HFFc6 (cell line): Measurements from ENCODE around the gene SLC6A15. TPM values are rescaled to one million over a fixed set of nuclear protein-coding genes. Genes with fewer than 3 reads are reported as not detected.

Experiments used
- DNase-seq: peaks from one replicate; pipeline ENCODE4 v3.0.0-alpha.2; 2018
- H3K27ac Mint-ChIP-seq: 2 replicates; pipeline ENCODE4 v1.8.0; 2020; ENCODE audit warnings: mild to moderate bottlenecking, mixed read lengths
- H3K27me3 Mint-ChIP-seq: 2 replicates; pipeline ENCODE4 v1.8.0; 2021; ENCODE audit warnings: mild to moderate bottlenecking, moderate library complexity, mixed read lengths; ENCODE audit not compliant: insufficient read depth
- H3K36me3 Mint-ChIP-seq: 2 replicates; pipeline ENCODE4 v1.8.0; 2021; ENCODE audit warnings: low read depth, mixed read lengths
- H3K4me1 Mint-ChIP-seq: 2 replicates; pipeline ENCODE4 v1.8.0; 2020; ENCODE audit warnings: low read depth, mixed read lengths
- H3K4me3 Mint-ChIP-seq: 2 replicates; pipeline ENCODE4 v1.8.0; 2020; ENCODE audit warnings: mild to moderate bottlenecking, moderate library complexity, mixed read lengths
- H3K9me3 Mint-ChIP-seq: 2 replicates; pipeline ENCODE4 v1.8.0; 2020; ENCODE audit warnings: mild to moderate bottlenecking, mixed read lengths
- total RNA-seq, 6 experiments: library from RNA; stranded (reverse); fragmentation: NEBNext Ultra II Directional; extraction: Animal tissue kit (Norgen Biotek cat#: 25700); gene quantifications; 2 replicates in 1 of 6; 3 replicates in 5 of 6; pipeline ENCODE4 v1.2.3, GENCODE V29; 2021
- TF ChIP-seq, protein P1 (sequence below): fragments of 200-600 bp; sonication (generic); IDR thresholded peaks from 2 replicates; pipeline ENCODE4 v1.5.0; 2021; ENCODE audit warnings: antibody characterized with exemption, mild to moderate bottlenecking

Gene SLC6A15
- total RNA-seq, 6 experiments from 2014 or later, result not detected

GRCh38 chr12:84891106-84891838 is 21.3 kb downstream of the SLC6A15 start:
- Mint-ChIP-seq H3K4me3 (no peak overlapping the region), H3K4me1 (no peaks in the 10 kb centered on the region), H3K36me3 (no peaks in the 10 kb centered on the region), H3K27me3 (no peaks in the 10 kb centered on the region), H3K9me3 (no peaks in the 10 kb centered on the region), H3K27ac (no peak overlapping the region)
- no peak for DNase-seq
- TF ChIP-seq, protein P1, sequence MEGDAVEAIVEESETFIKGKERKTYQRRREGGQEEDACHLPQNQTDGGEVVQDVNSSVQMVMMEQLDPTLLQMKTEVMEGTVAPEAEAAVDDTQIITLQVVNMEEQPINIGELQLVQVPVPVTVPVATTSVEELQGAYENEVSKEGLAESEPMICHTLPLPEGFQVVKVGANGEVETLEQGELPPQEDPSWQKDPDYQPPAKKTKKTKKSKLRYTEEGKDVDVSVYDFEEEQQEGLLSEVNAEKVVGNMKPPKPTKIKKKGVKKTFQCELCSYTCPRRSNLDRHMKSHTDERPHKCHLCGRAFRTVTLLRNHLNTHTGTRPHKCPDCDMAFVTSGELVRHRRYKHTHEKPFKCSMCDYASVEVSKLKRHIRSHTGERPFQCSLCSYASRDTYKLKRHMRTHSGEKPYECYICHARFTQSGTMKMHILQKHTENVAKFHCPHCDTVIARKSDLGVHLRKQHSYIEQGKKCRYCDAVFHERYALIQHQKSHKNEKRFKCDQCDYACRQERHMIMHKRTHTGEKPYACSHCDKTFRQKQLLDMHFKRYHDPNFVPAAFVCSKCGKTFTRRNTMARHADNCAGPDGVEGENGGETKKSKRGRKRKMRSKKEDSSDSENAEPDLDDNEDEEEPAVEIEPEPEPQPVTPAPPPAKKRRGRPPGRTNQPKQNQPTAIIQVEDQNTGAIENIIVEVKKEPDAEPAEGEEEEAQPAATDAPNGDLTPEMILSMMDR, result no peak

- no peak overlapping the region for H3K27ac Mint-ChIP-seq
- H3K36me3 Mint-ChIP-seq, result no peaks in the 10 kb centered on the region
- H3K4me3 Mint-ChIP-seq, result no peak overlapping the region
- H3K9me3 Mint-ChIP-seq, result no peaks in the 10 kb centered on the region
- no peaks in the 10 kb centered on the region for H3K4me1 Mint-ChIP-seq
- no peaks in the 10 kb centered on the region for H3K27me3 Mint-ChIP-seq
- DNase-seq, result no peak
- TF ChIP-seq, protein P1, result no peak
Observed at GRCh38 chr12:84889818-84890217, 22.8 kb downstream of the SLC6A15 start.

- no peak for DNase-seq
- Mint-ChIP-seq H3K27me3 (peaks cover 1% of the 10 kb centered on the region; the same call in 1 of the 2 replicates), H3K4me1 (no peaks in the 10 kb centered on the region), H3K4me3 (no peak overlapping the region), H3K27ac (no peak overlapping the region), H3K36me3 (no peaks in the 10 kb centered on the region), H3K9me3 (no peaks in the 10 kb centered on the region)
- TF ChIP-seq, protein P1, result no peak
Observed at GRCh38 chr12:84888861-84889260, 23.7 kb downstream of the SLC6A15 start.

GRCh38 chr12:84877340-84877739 is 35.3 kb downstream of the SLC6A15 start:
- Mint-ChIP-seq H3K9me3 (no peaks in the 10 kb centered on the region), H3K4me1 (no peaks in the 10 kb centered on the region), H3K27me3 (no peaks in the 10 kb centered on the region), H3K4me3 (no peak overlapping the region), H3K36me3 (no peaks in the 10 kb centered on the region), H3K27ac (no peak overlapping the region)
- DNase-seq, result no peak
- TF ChIP-seq, protein P1, result no peak

GRCh38 chr12:84875241-84875640 is 37.4 kb downstream of the SLC6A15 start:
- DNase-seq, result no peak
- Mint-ChIP-seq H3K9me3 (no peaks in the 10 kb centered on the region), H3K4me1 (no peaks in the 10 kb centered on the region), H3K4me3 (no peak overlapping the region), H3K27ac (no peak overlapping the region), H3K27me3 (no peaks in the 10 kb centered on the region), H3K36me3 (no peaks in the 10 kb centered on the region)
- TF ChIP-seq, protein P1, result no peak
